ENCODE measurements around the gene PIP5K1B. TPM values are rescaled to one million over a fixed set of nuclear protein-coding genes. Genes with fewer than 3 reads are reported as not detected.

PIP5K1B gene
- total RNA-seq, 4 donors from 2014 or later, result 0.29 to 8.2 (median 4.1) TPM

GRCh38 chr9:68997666-68998065 is 292.6 kb downstream of the PIP5K1B start:
- H3K27me3 ChIP-seq, result no peaks in the 10 kb centered on the region
- H3K27ac ChIP-seq, result no peak overlapping the region
- H3K4me3 ChIP-seq, result no peak overlapping the region
- TF ChIP-seq CTCF (IDR thresholded peaks at IDR 0.05) (no peak), POLR2A (IDR thresholded peaks at IDR 0.05) (no peak)
- H3K36me3 ChIP-seq, result no peaks in the 10 kb centered on the region
- no peak for DNase-seq
- H3K9me3 ChIP-seq, result no peaks in the 10 kb centered on the region
- intact Hi-C loops (cut with DNase I; ENCODE audit: low total_unique reads), result no loop called here
- no peaks in the 10 kb centered on the region for H3K4me1 ChIP-seq

- no peaks in the 10 kb centered on the region for H3K4me1 ChIP-seq
- H3K27me3 ChIP-seq, result no peaks in the 10 kb centered on the region
- DNase-seq, result no peak
- intact Hi-C loops (cut with DNase I; ENCODE audit: low total_unique reads), result no loop called here
- TF ChIP-seq POLR2A (IDR thresholded peaks at IDR 0.05) (no peak), CTCF (IDR thresholded peaks at IDR 0.05) (no peak)
- H3K4me3 ChIP-seq, result no peak overlapping the region
- no peaks in the 10 kb centered on the region for H3K36me3 ChIP-seq
- no peaks in the 10 kb centered on the region for H3K9me3 ChIP-seq
- peak overlapping the region in 1 of 2 donors; percentile 52 for H3K27ac ChIP-seq
These were observed 293.3 kb downstream of the PIP5K1B start for GRCh38 chr9:68998385-68998784.

GRCh38 chr9:68998812-68999211 is 293.8 kb downstream of the PIP5K1B start:
- Histone ChIP-seq H3K27me3 (no peaks in the 10 kb centered on the region), H3K36me3 (no peaks in the 10 kb centered on the region), H3K27ac (peak overlapping the region in 1 of 2 donors; percentile 52), H3K4me1 (no peaks in the 10 kb centered on the region), H3K9me3 (no peaks in the 10 kb centered on the region), H3K4me3 (no peak overlapping the region)
- no peak for DNase-seq
- TF ChIP-seq CTCF (IDR thresholded peaks at IDR 0.05) (no peak), POLR2A (IDR thresholded peaks at IDR 0.05) (no peak)
- intact Hi-C loops (cut with DNase I; ENCODE audit: low total_unique reads), result no loop called here

- peak; percentile 46 to 71 for DNase-seq
These were observed 294.5 kb downstream of the PIP5K1B start for GRCh38 chr9:68999393-69000105.

More at GRCh38 chr9:68999393-69000105, 294.5 kb downstream of the PIP5K1B start:
- Histone ChIP-seq H3K4me1 (no peaks in the 10 kb centered on the region), H3K27me3 (no peaks in the 10 kb centered on the region), H3K4me3 (no peak overlapping the region), H3K9me3 (no peaks in the 10 kb centered on the region), H3K27ac (no peak overlapping the region), H3K36me3 (no peaks in the 10 kb centered on the region)
- intact Hi-C loops (cut with DNase I; ENCODE audit: low total_unique reads), result no loop called here
- TF ChIP-seq CTCF (IDR thresholded peaks at IDR 0.05) (peak; percentile 63 to 76 (median 74)), POLR2A (IDR thresholded peaks at IDR 0.05) (no peak)

Measured in uterus (tissue), 4 donors.